Transverse colon (tissue), 4 donors: ENCODE results near the gene KRT28.

Experiments used
- EP300 ChIP-seq: sonication (generic); formaldehyde crosslinking; IDR thresholded peaks from one replicate; pipeline ENCODE4 v1.6.1; 2017; ENCODE audit warnings: antibody characterized with exemption, low read depth
- POLR2A ChIP-seq: fragments of 450-650 bp; IDR thresholded peaks from one replicate; pipeline ENCODE4 v1.6.1; 2016; ENCODE audit warnings: antibody characterized with exemption, mild to moderate bottlenecking, moderate library complexity
- POLR2AphosphoS5 ChIP-seq, 3 donors: sonication (generic); formaldehyde crosslinking; IDR thresholded peaks; one replicate each; pipeline ENCODE4 v1.6.1; 2016; ENCODE audit warnings: antibody characterized with exemption in 3 of 3
- TF ChIP-seq, protein P1 (sequence below), 5 experiments: fragments of 200-600 bp in 3 of 5; fragments of 450-650 bp in 2 of 5; sonication (generic) in 3 of 5; IDR thresholded peaks; 1 replicate in 2 of 5; 2 replicates in 3 of 5; pipeline ENCODE4 v1.5.1; 2016 to 2017; ENCODE audit warnings: antibody characterized with exemption in 5 of 5, inconsistent platforms in 3 of 5, mild to moderate bottlenecking in 2 of 5, moderate library complexity in 1 of 5

DNA sequence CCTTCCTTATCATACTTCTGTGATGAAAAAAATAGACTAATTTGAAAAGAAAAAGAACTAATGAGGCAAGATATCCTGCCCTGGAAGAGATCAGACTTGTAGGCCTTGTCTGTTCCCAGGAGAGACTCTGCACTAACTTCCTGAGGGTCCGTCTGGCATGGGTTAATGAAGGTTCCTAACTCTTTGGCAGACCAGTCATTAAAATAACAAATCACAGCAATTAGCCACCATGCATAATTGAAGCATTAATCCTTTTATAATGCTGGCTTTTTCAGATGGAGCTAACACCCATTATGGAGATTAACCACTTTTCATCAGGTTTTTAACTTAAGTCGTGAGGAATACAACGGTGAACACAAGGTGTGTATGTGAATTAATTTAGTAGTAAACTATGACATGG, 33.1 kb upstream of the KRT28 start:
- TF ChIP-seq POLR2AphosphoS5 (IDR thresholded peaks at IDR 0.05): no peak
- no peak for TF ChIP-seq EP300
- TF ChIP-seq, protein P1, sequence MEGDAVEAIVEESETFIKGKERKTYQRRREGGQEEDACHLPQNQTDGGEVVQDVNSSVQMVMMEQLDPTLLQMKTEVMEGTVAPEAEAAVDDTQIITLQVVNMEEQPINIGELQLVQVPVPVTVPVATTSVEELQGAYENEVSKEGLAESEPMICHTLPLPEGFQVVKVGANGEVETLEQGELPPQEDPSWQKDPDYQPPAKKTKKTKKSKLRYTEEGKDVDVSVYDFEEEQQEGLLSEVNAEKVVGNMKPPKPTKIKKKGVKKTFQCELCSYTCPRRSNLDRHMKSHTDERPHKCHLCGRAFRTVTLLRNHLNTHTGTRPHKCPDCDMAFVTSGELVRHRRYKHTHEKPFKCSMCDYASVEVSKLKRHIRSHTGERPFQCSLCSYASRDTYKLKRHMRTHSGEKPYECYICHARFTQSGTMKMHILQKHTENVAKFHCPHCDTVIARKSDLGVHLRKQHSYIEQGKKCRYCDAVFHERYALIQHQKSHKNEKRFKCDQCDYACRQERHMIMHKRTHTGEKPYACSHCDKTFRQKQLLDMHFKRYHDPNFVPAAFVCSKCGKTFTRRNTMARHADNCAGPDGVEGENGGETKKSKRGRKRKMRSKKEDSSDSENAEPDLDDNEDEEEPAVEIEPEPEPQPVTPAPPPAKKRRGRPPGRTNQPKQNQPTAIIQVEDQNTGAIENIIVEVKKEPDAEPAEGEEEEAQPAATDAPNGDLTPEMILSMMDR (IDR thresholded peaks at IDR 0.05): no peak
- no peak for TF ChIP-seq POLR2A
